Peyer's patch (tissue), 4 donors: ENCODE measurements around the gene ZFR2.

Experiments used
- POLR2A ChIP-seq, 2 donors: fragments of 450-650 bp; IDR thresholded peaks; one replicate each; pipeline ENCODE4 v1.5.1; 2017; ENCODE audit warnings: antibody characterized with exemption in 2 of 2, mild to moderate bottlenecking in 2 of 2, moderate library complexity in 2 of 2
- TF ChIP-seq, protein P1 (sequence below), 6 experiments: fragments of 450-650 bp in 4 of 6; fragments of 200-600 bp in 2 of 6; sonication (generic) in 1 of 6; IDR thresholded peaks; one replicate each; pipeline ENCODE4 v1.5.1; 2017 to 2019; ENCODE audit warnings: antibody characterized with exemption in 6 of 6, mild to moderate bottlenecking in 3 of 6, moderate library complexity in 1 of 6

- TF ChIP-seq, protein P1, sequence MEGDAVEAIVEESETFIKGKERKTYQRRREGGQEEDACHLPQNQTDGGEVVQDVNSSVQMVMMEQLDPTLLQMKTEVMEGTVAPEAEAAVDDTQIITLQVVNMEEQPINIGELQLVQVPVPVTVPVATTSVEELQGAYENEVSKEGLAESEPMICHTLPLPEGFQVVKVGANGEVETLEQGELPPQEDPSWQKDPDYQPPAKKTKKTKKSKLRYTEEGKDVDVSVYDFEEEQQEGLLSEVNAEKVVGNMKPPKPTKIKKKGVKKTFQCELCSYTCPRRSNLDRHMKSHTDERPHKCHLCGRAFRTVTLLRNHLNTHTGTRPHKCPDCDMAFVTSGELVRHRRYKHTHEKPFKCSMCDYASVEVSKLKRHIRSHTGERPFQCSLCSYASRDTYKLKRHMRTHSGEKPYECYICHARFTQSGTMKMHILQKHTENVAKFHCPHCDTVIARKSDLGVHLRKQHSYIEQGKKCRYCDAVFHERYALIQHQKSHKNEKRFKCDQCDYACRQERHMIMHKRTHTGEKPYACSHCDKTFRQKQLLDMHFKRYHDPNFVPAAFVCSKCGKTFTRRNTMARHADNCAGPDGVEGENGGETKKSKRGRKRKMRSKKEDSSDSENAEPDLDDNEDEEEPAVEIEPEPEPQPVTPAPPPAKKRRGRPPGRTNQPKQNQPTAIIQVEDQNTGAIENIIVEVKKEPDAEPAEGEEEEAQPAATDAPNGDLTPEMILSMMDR (IDR thresholded peaks at IDR 0.05): no peak
- TF ChIP-seq POLR2A (IDR thresholded peaks at IDR 0.05): no peak
Observed at GRCh38 chr19:3776479-3777040, 92.3 kb downstream of the ZFR2 start.
